Amniotic stem cell (primary cell): ENCODE data around the gene ZDHHC16.
"Not testable (repeated sequence)": the region's sequence is repeated elsewhere in the genome, so short reads cannot be mapped to it uniquely, and the experiment has no call there.

Experiments used
- DNase-seq: peaks from one replicate; lab custom pipeline; 2025; lab: John Stamatoyannopoulos, UW

Gene ZDHHC16

DNA sequence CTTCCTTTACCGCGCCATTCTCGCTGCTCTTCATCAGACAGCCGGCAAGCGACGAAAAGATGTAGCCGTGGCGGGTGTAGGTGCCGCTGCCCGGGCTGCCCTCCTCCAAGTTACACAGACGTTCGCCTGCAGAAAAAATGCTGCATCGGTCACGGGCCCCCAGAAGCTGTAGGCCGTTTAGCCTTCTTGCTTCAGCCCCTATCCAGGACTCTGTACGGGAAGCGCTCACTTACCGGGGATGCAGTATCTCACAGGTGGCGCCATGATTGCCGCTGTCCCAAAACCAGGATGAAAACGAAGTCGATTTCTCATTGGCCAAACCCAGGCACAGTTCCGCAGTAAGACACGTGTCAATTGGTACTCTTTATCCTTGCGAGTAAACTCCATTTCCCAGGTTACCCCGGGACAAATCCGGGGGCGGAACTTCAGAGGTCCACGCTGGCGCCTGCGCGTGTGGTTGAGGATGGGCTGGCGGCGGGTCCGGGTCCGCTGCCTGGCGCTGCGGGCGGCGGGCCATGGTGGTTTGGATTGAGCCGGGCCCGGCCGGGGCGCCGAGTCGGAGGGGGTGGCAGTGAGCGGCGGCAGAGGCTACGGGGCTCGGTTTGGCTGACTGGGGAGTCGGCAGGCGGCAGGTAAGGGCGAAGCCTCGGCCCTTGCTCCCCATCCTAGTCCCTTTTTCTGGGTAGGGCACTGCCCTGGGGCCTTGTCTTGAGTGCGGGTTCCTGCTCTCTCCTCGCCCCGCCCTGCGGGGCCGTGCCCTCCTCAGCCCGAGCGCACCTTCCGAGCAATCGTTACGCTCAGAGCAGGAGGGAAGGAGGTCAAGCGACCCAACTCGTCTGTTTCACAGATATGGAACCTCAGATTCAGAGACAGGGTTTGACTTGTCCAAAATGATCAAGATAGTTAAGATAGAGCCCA, at the start of gene ZDHHC16, which contains the start of gene EXOSC1:
ZDHHC16 (plus strand) TSS at position 454 of the 918 bp plus-strand sequence. CDS start 5,501 bp downstream, outside the sequence.
EXOSC1 (minus strand) TSS at position 285 of the 918 bp plus-strand sequence; CDS start at position 264, 21 bp downstream.
- DNase-seq = peak; percentile 97

DNA sequence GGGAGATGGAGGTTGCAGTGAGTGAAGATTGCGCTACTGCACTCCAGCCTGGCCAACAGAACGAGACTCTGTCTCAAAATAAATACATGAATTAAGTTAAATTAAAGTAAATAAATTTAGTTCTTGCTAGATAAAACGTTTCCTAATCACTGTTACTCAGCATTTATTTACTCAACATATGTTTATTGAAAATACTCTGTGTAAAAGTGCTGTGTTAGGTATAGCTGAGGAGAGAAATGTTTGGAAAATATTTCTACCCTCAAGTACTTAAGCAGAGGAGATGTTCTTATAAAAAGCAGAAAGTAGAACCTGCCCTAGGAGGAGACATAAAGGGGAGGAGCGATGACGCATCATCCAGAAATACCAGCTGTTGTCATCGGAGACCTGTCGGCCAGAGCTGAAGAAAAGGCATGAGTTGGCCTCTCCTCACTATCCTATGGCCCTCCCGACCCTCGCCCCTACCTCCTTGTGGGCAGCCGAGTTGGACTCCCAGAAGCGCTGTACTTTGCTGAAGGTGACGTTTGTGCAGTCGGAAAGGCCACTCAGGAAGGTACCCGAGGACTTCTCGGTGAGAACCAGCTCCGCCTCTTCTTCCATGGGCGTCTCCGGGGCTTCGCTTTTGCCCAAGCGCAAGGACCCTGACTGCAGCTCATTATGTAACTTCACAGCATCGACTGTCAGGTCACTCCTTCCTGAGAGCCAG, 46.0 kb upstream of the ZDHHC16 start:
- DNase-seq = no peak

- peak; percentile 99 for DNase-seq
Measured at GRCh38 chr10:97400665-97401454, 45.1 kb upstream of the ZDHHC16 start, which contains the start of gene RRP12. TSS of gene RRP12 (minus strand) at chr10:97401340. CDS start at chr10:97401231, 109 bp downstream.

GRCh38 chr10:97401455-97401919, 44.5 kb upstream of the ZDHHC16 start:
- no peak for DNase-seq

- DNase-seq = no peak
Measured at GRCh38 chr10:97404044-97404443, 41.9 kb upstream of the ZDHHC16 start.

DNA sequence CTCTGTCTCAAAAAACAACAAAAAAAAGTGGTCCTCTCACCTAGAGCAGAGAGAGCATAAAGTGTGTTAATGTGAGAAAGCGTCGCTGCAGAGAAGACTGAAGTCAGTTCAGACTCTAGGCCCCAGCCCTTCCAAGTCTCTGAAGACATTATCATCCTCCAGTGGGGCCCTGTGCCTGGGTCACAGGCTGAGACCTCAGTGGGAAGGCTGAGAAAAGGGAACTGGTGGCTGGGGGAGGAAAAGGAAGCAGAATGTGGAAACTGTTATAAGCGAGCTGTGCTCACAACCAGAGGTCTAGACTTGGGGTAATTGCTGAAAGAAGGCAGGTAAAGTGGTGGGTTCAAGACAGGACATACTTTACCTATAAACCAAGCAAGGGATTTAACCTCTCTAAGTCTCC, 39.9 kb upstream of the ZDHHC16 start:
- DNase-seq = no peak

GRCh38 chr10:97406483-97406882, 39.5 kb upstream of the ZDHHC16 start:
- not testable (repeated sequence) for DNase-seq

DNA sequence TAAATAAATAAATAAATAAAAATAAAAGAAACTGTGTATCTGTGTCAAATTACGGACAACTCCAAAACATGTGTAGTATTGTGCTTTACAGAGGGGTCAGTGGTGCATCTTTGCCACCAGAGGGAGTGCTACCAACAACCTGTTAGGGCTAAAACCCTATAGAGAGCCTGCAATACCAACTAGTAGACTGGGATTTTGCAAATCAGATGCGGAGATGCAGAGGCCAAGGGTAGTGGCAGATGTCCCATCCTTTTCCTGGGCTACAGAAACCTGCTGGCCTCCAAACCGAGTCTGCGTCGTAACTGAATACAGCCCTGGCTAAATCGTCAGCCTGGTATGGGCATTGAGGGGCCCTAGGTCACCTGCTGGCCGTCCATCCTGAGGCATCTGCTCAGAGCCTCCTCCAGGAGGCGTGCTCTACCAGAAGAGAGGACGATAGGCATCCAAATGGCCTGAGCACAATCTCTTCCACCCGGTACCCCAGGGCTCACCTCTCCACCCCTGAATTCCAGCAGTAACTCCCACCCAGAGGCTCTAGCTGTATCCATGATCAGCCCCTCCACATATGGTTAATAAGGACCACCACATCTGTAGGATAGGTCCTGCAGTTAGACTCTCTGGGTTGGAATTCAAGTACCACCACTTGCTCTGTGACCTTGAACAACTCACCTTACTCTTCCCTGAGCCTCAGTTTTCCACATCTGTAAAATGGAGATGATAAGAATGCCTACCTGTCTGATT, 38.6 kb upstream of the ZDHHC16 start:
- DNase-seq = peak; percentile 54

GRCh38 chr10:97407952-97408248, 38.1 kb upstream of the ZDHHC16 start:
- DNase-seq = no peak

DNA sequence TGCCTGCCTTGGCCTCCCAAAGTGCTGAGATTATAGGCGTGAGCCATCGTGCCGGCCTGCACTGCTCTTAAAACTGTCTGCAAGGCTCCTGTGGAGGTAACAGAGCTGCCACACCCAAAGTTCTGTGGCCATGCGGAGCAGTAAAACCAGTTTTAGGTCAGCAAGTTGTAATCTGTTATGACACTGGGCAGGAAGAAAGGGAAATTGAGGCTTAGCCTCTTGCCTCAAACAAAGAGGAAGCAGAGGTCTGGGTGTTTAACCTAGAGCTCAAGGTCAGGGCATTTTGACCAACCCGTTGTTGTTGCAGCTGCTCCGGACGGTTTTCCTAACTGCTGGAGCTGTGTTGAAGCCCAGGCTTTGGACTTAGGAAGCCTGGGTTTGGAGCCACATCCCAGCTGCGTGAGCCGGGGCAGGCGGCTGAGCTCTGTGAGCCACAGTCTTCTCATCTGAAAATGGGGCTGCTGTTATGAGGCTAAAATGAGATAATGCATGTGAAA, 37.4 kb upstream of the ZDHHC16 start:
- DNase-seq = no peak

DNA sequence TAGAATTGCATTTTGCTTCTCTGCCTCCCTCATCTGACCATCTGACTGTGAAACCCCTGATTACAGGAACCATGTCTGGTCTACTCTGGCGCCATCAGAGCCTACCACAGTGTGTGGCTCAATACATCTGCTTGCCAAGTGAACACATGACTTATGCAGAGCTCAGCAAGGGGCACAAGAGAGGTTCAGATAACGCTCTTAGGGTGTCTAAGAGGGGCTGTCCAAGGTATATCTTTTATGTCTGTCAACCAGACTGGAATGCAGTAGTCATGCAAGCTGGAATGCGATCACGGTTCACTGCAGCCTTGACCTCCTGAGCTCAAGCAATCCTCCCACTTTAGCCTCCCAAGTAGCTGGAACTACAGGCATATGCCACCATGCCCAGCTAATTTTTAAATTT, 34.6 kb upstream of the ZDHHC16 start:
- no peak for DNase-seq

GRCh38 chr10:97412891-97413304, 33.1 kb upstream of the ZDHHC16 start:
- DNase-seq = no peak

DNA sequence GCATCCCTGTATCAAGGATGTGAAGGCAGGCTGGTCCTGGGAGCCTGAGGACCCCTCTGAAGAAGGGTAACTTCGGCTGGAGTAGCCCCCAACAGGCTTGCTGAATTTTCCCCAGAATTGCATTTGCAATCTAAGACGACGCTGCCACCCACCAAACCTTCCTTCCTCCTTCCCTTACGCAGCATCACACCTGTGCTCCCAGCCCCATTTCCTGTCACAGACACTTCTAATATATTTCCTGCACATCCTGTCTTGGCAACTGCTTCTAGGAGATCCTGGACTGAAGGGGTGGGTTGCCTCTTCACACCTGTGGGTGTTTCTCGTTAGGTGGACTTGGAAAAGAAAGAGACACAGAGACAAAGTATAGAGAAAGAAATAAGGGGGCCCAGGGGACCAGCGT, 29.4 kb upstream of the ZDHHC16 start:
- no peak for DNase-seq

- DNase-seq = not testable (repeated sequence)
Measured at GRCh38 chr10:97423757-97424098, 22.2 kb upstream of the ZDHHC16 start.

DNA sequence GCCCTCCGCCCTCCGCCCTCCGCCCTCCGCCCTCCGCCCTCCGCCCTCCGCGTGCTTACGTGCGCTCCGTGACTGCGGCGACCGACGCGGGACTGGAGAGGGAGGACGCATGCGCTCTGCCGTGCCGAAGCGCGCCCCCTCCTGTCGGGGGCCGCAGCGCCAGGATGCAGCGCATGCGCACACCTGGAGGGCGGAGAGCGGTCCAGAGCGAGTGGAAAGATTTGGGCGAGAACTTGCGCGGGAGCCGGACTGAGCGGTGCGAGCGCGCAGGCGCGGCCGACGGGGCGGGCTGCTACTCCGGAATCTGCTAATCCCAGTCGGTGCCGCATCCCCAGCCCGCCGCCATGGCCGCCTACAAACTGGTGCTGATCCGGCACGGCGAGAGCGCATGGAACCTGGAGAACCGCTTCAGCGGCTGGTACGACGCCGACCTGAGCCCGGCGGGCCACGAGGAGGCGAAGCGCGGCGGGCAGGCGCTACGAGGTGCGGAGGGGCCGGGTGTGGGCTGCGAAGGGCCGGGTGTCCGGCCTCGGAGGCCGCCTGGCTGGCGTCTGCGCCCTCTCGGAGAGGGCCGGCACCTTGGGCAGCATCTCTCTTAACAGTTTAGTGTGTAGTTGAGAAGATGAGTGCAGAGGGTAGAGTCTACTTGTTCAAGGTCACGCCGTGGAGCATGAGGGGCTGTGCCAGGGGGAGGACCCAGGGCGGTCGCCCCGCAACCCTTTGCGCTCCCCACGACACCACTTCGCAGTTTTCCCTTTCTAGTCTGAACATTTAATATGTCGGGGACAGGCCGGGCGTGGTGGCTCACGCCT, 19.8 kb upstream of the ZDHHC16 start, which contains the start of gene PGAM1:
PGAM1 (plus strand) TSS at position 228 of the 812 bp plus-strand sequence; CDS start at position 345, 117 bp downstream.
- DNase-seq = peak; percentile 78

DNA sequence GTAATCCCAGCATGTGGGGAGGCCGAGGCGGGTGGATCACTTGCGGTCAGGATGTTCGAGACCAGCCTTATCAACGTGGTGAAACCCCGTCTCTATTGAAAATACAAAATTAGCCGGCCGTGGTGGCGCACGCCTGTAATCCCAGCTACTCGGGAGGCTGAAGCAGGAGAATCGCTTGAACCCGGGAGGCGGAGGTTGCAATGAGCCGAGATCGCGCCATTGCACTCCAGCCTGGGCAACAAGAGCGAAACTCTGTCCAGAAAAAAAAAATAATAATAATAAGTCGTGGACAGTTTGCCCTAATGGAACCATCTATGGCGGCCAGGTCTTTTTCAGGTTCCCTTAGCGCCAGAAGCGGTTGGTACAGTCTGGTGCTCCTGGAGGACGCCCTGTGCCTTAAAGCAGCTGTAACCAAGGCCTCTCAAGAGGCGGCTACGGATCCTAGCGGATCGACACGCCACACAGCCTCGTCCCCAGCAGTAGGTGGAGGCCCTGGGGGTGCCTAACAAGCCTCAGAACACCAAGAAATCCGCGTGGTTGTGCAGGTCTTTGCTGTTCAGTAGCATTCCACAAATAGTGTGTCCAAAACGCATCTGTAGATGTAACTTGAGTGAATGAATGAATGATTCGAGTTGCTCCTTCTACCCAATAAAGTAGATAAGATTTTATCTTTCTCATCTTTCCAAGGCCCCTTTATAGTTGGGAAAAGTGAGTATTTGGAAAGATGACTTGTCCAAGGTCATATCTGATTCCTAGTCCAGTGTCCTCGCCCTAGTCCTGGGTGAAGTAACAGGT, 19.0 kb upstream of the ZDHHC16 start:
- DNase-seq = no peak

DNA sequence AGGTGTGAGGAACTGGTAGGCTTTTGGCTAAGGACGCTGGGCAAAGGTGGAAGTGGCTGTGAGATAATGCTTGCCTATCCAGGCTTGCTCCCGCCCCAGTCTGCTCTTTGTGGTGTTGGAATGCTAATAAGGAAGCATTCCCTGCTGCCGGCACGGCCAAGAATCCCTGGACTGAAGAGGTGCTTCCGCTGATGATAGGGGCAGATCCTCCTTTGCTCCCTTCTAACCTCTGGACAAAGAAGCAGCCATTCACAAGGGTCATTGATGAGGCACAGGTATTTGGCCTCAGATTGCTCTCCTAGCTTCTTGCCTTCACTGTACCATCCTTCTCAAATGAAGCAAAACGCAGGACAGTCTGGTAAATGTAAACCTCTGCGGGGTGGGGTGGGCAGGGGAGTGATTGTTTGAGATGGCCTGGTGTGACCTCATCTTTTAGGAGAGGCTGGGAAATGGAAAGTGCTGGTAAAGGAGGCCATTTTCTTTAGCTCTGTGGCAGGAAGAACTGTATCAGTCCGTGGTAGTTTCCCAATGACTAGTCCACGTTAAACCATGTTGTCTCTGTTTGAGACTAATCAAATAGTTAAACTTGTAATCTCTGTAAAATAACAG, 18.3 kb upstream of the ZDHHC16 start:
- no peak for DNase-seq

GRCh38 chr10:97428572-97428981, 17.4 kb upstream of the ZDHHC16 start:
- no peak for DNase-seq

- no peak for DNase-seq
Measured at GRCh38 chr10:97434055-97434454, 11.9 kb upstream of the ZDHHC16 start.
